Glomerular visceral epithelial cell (primary cell): ENCODE data around the gene CYBB.

Experiments
- DNase-seq: peaks from one replicate; pipeline ENCODE4 v3.0.0-alpha.2; 2016; ENCODE audit errors: extremely low spot score

CYBB gene

DNA sequence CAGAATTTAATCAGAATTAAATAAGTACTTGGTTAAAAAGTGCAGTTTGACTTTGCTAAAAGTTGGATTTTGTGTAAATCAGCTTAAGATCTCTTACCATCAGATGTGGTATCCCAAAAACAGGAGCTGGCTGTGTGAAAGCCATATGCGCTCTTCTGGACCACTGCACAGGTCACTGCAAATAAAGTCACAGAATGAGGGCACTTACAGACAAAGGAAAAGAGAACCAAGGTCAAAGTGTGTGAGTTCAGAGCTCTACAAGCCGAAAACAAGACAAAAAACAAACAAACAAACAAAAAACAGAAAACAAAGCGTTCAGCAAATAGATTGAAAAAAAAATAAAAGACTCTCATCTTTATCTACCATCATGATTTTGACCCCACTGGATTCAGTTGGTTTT lies 61.1 kb downstream of the CYBB start:
- no peak for DNase-seq

DNA sequence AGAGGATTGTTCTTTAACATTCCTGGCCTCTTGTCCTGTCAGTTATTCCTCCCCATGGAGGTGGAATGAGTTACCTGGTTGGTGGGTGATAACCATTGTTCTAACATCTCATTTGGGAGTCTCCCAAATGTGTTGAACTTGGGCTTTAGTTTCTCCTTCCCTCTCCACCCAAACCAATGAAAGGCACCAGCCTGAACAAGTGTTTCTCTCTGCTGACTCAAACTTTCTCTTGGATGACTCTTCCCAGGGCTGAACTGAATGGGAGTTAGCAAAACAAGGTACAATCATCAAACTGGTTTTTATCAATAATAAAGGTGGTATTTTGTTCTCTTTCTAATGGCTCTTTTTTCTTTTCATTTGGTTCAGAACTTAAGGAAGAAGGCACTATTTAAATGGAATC lies 64.8 kb downstream of the CYBB start:
- no peak for DNase-seq

DNA sequence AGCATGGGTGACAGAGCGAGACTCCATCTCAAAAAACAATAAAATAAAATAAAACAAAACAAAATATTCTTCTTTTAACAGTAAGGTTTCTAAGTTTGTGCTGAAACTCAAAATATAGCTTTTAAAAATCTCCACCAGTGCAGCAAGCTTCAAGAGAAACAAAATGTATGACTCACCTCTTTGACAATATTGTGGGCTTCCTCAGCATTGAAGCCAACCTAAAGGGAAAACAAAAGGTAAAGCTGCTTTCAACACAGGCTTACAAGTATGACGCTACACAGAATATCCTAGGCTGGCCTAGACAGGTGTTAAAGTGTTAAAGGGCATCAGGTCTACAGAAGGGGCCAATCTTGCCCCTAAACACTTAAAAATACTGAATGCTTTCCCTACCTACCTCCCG lies 66.3 kb downstream of the CYBB start:
- DNase-seq: peak; percentile 4

DNA sequence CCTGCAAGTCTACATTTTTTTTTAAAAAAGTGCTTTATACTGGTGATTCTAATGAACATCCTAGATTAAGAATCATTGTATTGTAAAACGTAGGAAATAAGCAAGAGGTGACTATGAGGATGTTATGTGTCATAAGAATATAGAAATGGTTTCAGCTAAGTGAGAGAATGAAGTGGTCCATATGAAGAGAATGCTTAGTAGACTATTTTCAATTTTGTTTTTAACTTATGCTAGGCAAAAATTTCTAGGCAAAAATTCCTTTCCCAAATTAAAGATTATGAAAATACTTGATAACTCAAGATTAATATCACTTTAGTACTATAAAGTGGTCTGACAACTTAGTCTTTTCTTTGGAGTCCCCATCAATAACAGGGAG lies 66.7 kb downstream of the CYBB start:
- no peak for DNase-seq

DNA sequence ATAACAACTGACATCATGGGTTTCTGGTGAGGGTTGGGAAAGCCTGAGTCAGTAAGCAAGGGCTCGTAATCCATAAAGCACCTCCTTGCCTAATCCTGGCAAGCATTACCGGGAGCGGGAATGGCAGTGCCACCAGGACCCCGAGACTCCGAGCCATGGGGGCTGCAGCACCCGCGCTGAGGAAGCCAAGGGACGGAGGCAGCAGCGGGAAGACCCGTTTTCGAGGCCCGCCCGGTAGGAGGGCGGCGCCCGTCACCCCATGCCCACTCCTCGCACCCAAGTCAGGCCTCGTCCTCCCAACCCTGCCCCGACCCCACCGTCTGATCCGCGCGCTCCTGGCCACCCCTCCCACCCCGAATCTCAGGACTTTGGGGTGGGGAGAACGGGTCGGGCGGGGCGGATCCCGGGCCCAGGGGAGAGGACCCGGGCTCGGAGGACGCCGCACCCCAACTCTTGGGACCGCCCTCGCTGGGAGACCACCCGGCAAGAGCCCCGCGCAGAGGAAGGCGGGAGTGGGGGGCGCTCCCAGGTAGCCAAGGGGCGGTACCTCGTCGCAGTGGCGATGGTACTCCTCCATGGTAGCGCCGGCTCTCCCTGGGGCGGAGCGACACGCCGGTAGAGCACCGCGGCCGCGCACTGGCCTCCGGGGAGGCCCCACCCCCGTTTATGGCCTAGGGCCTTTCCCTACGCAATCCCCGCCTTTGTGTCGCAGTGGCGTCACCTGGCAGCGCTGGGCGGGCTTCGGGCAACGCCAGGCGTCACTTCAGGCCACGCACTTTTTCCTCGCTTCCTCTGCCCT lies 67.3 kb downstream of the CYBB start, which contains the start of gene DYNLT3:
Gene DYNLT3, minus strand, starts transcription at position 638 of the 799 bp plus-strand sequence. Its CDS starts 61 bp downstream, at position 577.
- peak; percentile 77 for DNase-seq

DNA sequence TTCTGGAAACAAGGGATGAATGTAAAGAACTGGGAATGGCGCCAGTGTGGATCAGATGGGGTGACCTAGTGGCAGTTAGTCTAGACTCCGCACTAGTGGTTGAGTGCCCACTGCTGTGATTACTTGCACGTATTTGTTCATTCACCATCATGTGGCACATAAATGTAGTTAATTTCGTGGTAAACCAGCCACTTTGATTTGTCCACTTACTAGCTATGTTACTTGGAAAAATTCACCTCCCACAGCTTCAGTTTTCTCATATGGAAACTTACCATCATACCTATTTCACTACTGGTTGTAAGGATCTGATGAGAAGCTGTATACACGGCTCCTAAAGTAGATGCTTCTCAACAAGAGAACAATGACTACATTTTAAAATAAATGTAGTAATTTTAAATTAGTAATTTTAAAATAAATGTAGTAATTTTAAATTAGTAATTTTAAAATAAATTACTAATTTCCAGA lies 67.9 kb downstream of the CYBB start:
- DNase-seq: no peak

DNA sequence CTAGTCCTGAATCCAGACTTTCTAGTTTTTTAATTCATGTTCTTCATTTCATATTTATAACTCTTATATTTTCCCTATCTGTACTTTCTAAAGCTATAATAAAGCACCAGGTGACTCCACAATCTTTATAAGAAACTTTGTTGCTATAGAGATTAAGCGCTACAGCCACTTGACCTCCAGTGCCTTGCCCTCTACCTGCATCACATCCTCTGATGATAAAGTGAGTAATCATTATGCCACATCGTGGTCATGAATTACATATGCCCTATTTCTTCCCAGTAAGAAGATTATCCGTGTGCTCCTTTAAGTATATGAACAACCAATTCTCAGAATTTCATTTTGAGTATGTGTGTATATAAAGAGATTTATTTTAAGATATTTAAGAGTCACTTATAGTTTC lies 74.3 kb downstream of the CYBB start:
- no peak for DNase-seq

DNA sequence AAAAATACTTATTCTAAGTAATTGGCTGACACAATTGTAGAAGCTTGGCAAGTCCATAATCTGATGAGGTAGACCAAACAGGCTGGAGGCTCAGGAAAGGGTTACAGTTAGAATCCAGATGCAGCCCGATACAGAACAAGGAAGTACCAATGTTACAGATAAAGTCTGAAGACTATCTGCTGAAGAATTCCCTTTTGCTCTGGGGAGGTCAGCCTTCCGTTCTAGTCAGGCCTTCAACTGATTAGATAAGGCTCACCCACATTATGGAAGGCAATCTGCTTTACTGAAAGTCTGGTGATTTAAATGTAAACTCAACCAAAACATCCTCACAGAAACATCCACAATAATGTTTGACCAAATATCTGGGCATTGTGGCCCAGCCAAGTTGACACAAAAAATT lies 74.9 kb downstream of the CYBB start:
- DNase-seq: no peak

DNA sequence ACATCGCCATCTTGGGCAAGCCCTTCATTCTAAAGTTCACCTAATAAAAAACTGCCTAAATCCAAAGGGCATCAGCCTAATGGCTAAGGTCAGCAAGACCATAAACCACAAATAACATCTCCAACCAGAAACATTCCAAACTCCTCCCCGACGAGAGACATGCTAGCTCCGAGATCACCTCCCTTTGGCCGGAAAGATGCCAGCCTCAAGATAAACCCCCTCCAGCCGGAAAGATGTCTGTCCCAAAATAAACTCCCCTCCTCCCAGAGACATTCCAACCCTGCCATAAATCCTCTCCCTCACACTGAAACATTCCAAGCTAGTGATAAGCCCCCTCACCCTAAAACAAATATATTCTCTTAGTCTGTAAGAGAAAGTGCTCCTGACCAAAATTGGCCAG lies 80.9 kb downstream of the CYBB start:
- DNase-seq: no peak

DNA sequence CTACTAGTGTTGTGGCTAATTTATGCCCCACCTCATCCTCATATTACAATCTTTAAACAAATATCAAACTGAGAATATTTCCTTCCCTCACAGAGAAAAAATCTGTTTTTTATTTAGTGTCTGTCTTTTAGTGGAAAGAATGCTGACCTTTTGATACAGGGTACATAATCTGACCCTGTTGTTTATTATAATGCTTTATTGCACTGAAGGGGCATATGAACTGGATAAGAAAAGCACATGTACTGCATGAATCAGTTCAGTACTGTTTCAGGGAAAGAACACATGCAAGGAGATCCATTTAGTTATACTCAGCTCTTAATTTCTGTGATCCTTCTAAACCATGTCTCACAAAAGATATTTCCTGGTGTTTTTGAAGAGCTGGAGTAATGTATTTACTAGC lies 83.0 kb downstream of the CYBB start:
- DNase-seq: no peak
